Trophoblast cell (in vitro differentiated cells and primary cell): Measurements from ENCODE around the gene GABRR2.

Source experiments
- DNase-seq, 2 donors: peaks; one replicate each; pipeline ENCODE4 v3.0.0-alpha.2; 2016
- H2AFZ ChIP-seq: 2 replicates; pipeline ENCODE4 v1.6.1; 2013; ENCODE audit warnings: low read length, moderate library complexity, mild to moderate bottlenecking; ENCODE audit not compliant: insufficient read depth, poor library complexity
- H2AK5ac ChIP-seq: 2 replicates; pipeline ENCODE4 v1.6.1; 2013; ENCODE audit warnings: mild to moderate bottlenecking, low read length
- H2BK120ac ChIP-seq: 2 replicates; pipeline ENCODE4 v1.6.1; 2013; ENCODE audit warnings: low read length, mild to moderate bottlenecking, moderate library complexity; ENCODE audit not compliant: insufficient read depth, poor library complexity
- H2BK12ac ChIP-seq: 2 replicates; pipeline ENCODE4 v1.6.1; 2013; ENCODE audit warnings: mild to moderate bottlenecking, low read length, moderate library complexity
- H2BK5ac ChIP-seq: 2 replicates; pipeline ENCODE4 v1.6.1; 2013; ENCODE audit warnings: low read length, low read depth, moderate library complexity, mild to moderate bottlenecking; ENCODE audit not compliant: poor library complexity
- H3K14ac ChIP-seq: 2 replicates; pipeline ENCODE4 v1.6.1; 2013; ENCODE audit warnings: mild to moderate bottlenecking, low read length
- H3K18ac ChIP-seq: 2 replicates; pipeline ENCODE4 v1.6.1; 2013; ENCODE audit warnings: mild to moderate bottlenecking, low read length
- H3K23ac ChIP-seq: 2 replicates; pipeline ENCODE4 v1.6.1; 2013; ENCODE audit warnings: low read length
- H3K27ac ChIP-seq: 2 replicates; pipeline ENCODE4 v1.5.1; 2013; ENCODE audit warnings: low read depth, mild to moderate bottlenecking, inconsistent platforms, low read length, moderate library complexity
- H3K27me3 ChIP-seq: 2 replicates; pipeline ENCODE4 v1.6.1; 2013; ENCODE audit warnings: inconsistent platforms, mild to moderate bottlenecking, low read length, moderate library complexity; ENCODE audit not compliant: insufficient read depth
- H3K36me3 ChIP-seq, 2 experiments: 1 replicate in 1 of 2; 2 replicates in 1 of 2; pipeline ENCODE4 v1.6.1; 2013; ENCODE audit warnings: low read length in 2 of 2, mild to moderate bottlenecking in 2 of 2, moderate library complexity in 1 of 2; ENCODE audit not compliant: insufficient read depth in 2 of 2, control insufficient read depth in 1 of 2
- H3K4ac ChIP-seq: 2 replicates; pipeline ENCODE4 v1.6.1; 2013; ENCODE audit warnings: low read depth, mild to moderate bottlenecking, low read length, moderate library complexity
- H3K4me1 ChIP-seq, 2 experiments: 1 replicate in 1 of 2; 2 replicates in 1 of 2; pipeline ENCODE4 v1.6.1; 2013; ENCODE audit warnings: low read length in 2 of 2, mild to moderate bottlenecking in 2 of 2, moderate library complexity in 1 of 2; ENCODE audit not compliant: insufficient read depth in 2 of 2, control insufficient read depth in 1 of 2
- H3K4me2 ChIP-seq: 2 replicates; pipeline ENCODE4 v1.6.1; 2013; ENCODE audit warnings: inconsistent platforms, mild to moderate bottlenecking, low read length, moderate library complexity
- H3K4me3 ChIP-seq: 2 replicates; pipeline ENCODE4 v1.5.1; 2013; ENCODE audit warnings: mild to moderate bottlenecking, low read depth, low read length, inconsistent platforms
- H3K79me1 ChIP-seq: one replicate; pipeline ENCODE4 v1.6.1; 2013; ENCODE audit warnings: low read length
- H3K79me2 ChIP-seq: 2 replicates; pipeline ENCODE4 v1.6.1; 2013; ENCODE audit warnings: low read length, mild to moderate bottlenecking; ENCODE audit not compliant: control insufficient read depth, insufficient read depth, poor library complexity
- H3K9ac ChIP-seq: 2 replicates; pipeline ENCODE4 v1.6.1; 2013; ENCODE audit warnings: mild to moderate bottlenecking, low read length
- H3K9me3 ChIP-seq: 2 replicates; pipeline ENCODE4 v1.6.1; 2013; ENCODE audit warnings: low read depth, mild to moderate bottlenecking, control low read depth, inconsistent platforms, low read length; ENCODE audit not compliant: insufficient read depth
- H4K12ac ChIP-seq: 2 replicates; pipeline ENCODE4 v1.6.1; 2013; ENCODE audit warnings: low read depth, mild to moderate bottlenecking, low read length, moderate library complexity
- H4K8ac ChIP-seq: 2 replicates; pipeline ENCODE4 v1.6.1; 2013; ENCODE audit warnings: low read depth, mild to moderate bottlenecking, low read length, moderate library complexity
- H4K91ac ChIP-seq: one replicate; pipeline ENCODE4 v1.6.1; 2013; ENCODE audit warnings: low read depth, mild to moderate bottlenecking, low read length, moderate library complexity
- WGBS: extraction: QIAGEN DNeasy Blood & Tissue Kit; methylation state at CpG from one replicate; pipeline ENCODE4 v1.1.7; 2013; ENCODE audit warnings: missing lambda C conversion rate; ENCODE audit not compliant: insufficient read length, insufficient coverage; ENCODE audit errors: extremely low coverage; 5-methylcytosine and 5-hydroxymethylcytosine counted together

Gene GABRR2

GRCh38 chr6:89339565-89339964 is 24.5 kb upstream of the GABRR2 start:
- Histone ChIP-seq H3K23ac (no peak overlapping the region), H3K27me3 (no peaks in the 10 kb centered on the region), H3K9ac (no peak overlapping the region), H2BK12ac (no peak overlapping the region), H4K12ac (no peak overlapping the region), H3K14ac (no peak overlapping the region), H4K8ac (no peak overlapping the region), H2AK5ac (no peak overlapping the region), H2BK5ac (no peak overlapping the region), H3K79me1 (peaks cover 2% of the 10 kb centered on the region), H3K27ac (no peak overlapping the region), H3K4me3 (no peak overlapping the region), H2BK120ac (no peak overlapping the region), H3K36me3 (peaks cover 25 to 32% of the 10 kb centered on the region in 2 experiments), H2AFZ (no peak overlapping the region), H3K18ac (no peak overlapping the region), H3K79me2 (peaks cover 2% of the 10 kb centered on the region), H3K4me1 (peaks cover 2 to 3% of the 10 kb centered on the region in 2 experiments), H4K91ac (no peak overlapping the region), H3K4me2 (no peak overlapping the region), H3K4ac (no peak overlapping the region), H3K9me3 (no peaks in the 10 kb centered on the region)
- WGBS, result no CpG with 5 or more reads among the region's 2 CpGs
- peak; percentile 45 to 59 for DNase-seq

- Histone ChIP-seq H3K9ac (no peak overlapping the region), H2AFZ (no peak overlapping the region), H3K4ac (no peak overlapping the region), H3K27ac (no peak overlapping the region), H3K79me2 (no peaks in the 10 kb centered on the region), H2AK5ac (no peak overlapping the region), H3K14ac (no peak overlapping the region), H2BK5ac (no peak overlapping the region), H3K36me3 (peaks cover 23 to 33% of the 10 kb centered on the region in 2 experiments), H4K12ac (no peak overlapping the region), H4K91ac (no peak overlapping the region), H3K23ac (no peak overlapping the region), H4K8ac (no peak overlapping the region), H3K27me3 (no peaks in the 10 kb centered on the region), H3K4me2 (no peak overlapping the region), H3K4me3 (no peak overlapping the region), H2BK120ac (no peak overlapping the region), H3K79me1 (peaks cover 2% of the 10 kb centered on the region), H3K9me3 (peaks cover 1% of the 10 kb centered on the region), H3K18ac (no peak overlapping the region), H2BK12ac (no peak overlapping the region), H3K4me1 (peaks cover 0 to 2% of the 10 kb centered on the region in 2 experiments)
- WGBS, result no CpG with 5 or more reads among the region's 3 CpGs
- no peak for DNase-seq
Observed at GRCh38 chr6:89335164-89335563, 20.1 kb upstream of the GABRR2 start.

GRCh38 chr6:89330910-89331309 is 15.8 kb upstream of the GABRR2 start:
- no peak overlapping the region for H4K12ac ChIP-seq
- H3K4ac ChIP-seq, result no peak overlapping the region
- no peak overlapping the region for H3K18ac ChIP-seq
- H2AK5ac ChIP-seq, result no peak overlapping the region
- no peaks in the 10 kb centered on the region for H3K27me3 ChIP-seq
- H4K91ac ChIP-seq, result no peak overlapping the region
- no peak overlapping the region for H3K27ac ChIP-seq
- H3K14ac ChIP-seq, result no peak overlapping the region
- H2BK120ac ChIP-seq, result no peak overlapping the region
- H3K4me3 ChIP-seq, result no peak overlapping the region
- WGBS, result no CpG with 5 or more reads among the region's 1 CpG
- no peak overlapping the region for H3K9ac ChIP-seq
- H2AFZ ChIP-seq, result no peak overlapping the region
- DNase-seq, result peak in 1 of 2 donors; percentile 24
- H3K4me2 ChIP-seq, result no peak overlapping the region
- H3K4me1 ChIP-seq, result peaks cover 0 to 3% of the 10 kb centered on the region in 2 experiments
- H3K9me3 ChIP-seq, result peaks cover 1% of the 10 kb centered on the region
- no peak overlapping the region for H2BK12ac ChIP-seq
- H3K23ac ChIP-seq, result no peak overlapping the region
- no peaks in the 10 kb centered on the region for H3K79me1 ChIP-seq
- peaks cover 13 to 28% of the 10 kb centered on the region in 2 experiments for H3K36me3 ChIP-seq
- no peak overlapping the region for H2BK5ac ChIP-seq
- H4K8ac ChIP-seq, result no peak overlapping the region
- no peaks in the 10 kb centered on the region for H3K79me2 ChIP-seq

- no peak overlapping the region for H3K18ac ChIP-seq
- H3K27me3 ChIP-seq, result no peaks in the 10 kb centered on the region
- H4K12ac ChIP-seq, result no peak overlapping the region
- no peak overlapping the region for H2BK12ac ChIP-seq
- H3K9me3 ChIP-seq, result peaks cover 1% of the 10 kb centered on the region
- no peak overlapping the region for H3K27ac ChIP-seq
- H3K14ac ChIP-seq, result no peak overlapping the region
- peaks cover 11 to 28% of the 10 kb centered on the region in 2 experiments for H3K36me3 ChIP-seq
- DNase-seq, result no peak
- no CpG with 5 or more reads among the region's 1 CpG for WGBS
- H4K8ac ChIP-seq, result no peak overlapping the region
- no peak overlapping the region for H3K4me3 ChIP-seq
- peaks cover 1 to 4% of the 10 kb centered on the region in 2 experiments for H3K4me1 ChIP-seq
- no peak overlapping the region for H3K4ac ChIP-seq
- H4K91ac ChIP-seq, result no peak overlapping the region
- no peak overlapping the region for H3K23ac ChIP-seq
- H3K9ac ChIP-seq, result no peak overlapping the region
- no peaks in the 10 kb centered on the region for H3K79me2 ChIP-seq
- H3K4me2 ChIP-seq, result no peak overlapping the region
- no peak overlapping the region for H2AK5ac ChIP-seq
- no peaks in the 10 kb centered on the region for H3K79me1 ChIP-seq
- no peak overlapping the region for H2BK5ac ChIP-seq
- no peak overlapping the region for H2AFZ ChIP-seq
- no peak overlapping the region for H2BK120ac ChIP-seq
Observed at GRCh38 chr6:89328976-89329375, 13.9 kb upstream of the GABRR2 start.
